Limb (tissue), 2 donors: ENCODE data around the gene RCL1.

Experiments
- DNase-seq, 2 donors: peaks; one replicate each; pipeline ENCODE4 v3.0.0-alpha.2; 2016; ENCODE audit errors: extremely low spot score in 2 of 2

The RCL1 gene

DNA sequence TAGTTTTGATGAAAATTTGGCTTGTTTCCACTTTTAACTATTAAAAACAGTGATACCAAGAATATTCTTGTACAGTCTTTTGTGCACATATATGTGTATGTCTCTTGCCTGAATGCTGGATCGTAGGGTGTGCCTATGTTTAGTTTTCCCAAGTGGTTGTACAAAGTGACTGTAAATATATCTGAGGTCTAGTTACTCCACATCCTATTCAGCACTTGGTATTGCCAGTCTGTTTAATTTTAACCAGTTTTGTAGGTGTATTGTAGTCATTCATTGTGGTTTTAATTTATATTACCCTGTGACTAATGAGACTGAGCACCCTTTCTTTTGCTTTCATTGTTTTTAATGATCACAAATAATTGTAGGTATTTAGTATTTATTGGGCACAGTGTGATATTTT is 17.8 kb downstream of the RCL1 start:
- no peak for DNase-seq

DNA sequence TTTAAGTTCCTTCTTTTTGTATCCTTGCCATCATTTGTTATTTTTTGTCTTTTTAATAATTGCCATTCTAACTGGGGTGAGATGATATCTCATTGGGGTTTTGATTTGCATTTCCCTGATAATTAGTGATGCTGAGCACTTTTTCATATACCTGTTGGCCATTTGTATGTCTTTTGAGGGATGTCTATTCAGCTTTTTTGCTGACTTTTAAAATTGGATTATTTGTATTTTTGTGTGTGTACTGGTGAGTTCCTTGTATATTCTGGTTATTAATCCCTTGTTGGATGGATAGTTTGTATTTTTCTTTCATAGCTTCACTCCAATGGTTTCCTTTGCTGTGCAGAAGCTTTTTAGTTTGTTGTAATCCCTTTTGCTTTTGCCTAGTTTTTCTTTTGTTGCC is 19.1 kb downstream of the RCL1 start:
- no peak for DNase-seq

DNA sequence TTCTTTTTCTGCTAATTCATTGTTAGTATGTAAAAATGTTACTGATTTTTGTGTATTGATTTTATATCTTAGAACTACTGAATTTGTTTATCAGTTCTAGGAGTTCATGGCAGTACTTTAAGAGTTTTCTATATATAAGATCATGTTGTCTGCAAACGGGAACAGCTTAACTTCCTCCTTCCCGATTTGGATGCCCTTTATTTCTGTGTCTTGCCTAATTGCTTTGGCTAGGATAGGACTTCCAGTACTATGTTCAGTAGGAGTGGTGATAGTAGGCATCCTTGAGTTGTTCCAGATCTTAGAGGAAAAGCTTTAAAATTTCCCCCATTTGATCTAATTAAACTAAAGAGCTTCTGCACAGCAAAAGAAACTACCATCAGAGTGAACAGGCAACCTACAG is 20.1 kb downstream of the RCL1 start:
- DNase-seq = no peak

DNA sequence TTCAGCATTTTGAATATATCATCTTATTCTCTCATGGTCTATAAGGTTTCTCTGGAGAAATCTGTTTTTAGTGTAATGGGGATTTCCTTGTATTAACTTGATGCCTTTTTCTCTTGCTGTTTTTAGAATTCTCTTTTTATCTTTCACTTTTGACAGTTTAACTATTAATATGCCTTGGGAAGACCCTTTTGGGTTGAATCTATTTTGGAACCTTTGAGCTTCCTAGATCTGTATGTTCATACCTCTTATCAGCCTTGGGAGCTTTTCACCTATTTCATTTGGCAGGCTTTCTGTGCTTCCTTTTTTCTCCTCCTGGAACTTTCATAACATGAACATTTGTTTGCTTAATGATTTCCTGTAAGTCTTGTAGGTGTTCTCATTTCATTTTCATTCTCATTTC is 22.2 kb downstream of the RCL1 start:
- no peak for DNase-seq

DNA sequence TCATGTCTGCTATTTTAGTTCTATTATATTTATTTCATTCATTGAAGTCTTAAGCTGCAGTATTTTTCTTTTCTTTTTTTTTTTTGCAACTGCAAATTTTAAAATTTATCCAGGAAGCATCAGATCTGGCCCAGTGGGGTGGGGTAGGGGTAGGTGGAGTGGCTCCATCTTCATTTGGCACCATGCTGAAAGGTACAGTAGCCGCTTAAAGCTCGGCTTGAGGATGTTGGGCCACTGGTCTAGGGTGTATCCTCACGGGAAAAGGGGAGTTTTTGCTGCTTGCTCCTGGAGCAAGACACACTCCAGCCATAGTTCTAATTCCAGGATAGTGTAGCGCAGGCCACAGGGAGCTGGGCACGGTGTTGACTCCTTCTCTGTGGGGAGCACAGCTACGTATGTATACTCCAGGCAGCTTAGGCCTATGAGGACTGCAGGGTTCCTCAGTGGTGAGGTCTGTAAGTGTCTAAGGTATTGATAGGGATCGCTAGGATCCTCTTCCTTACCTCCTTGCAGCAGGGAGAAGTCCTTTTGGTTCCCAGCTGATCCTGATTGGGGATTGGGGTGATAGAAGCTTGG is 22.7 kb downstream of the RCL1 start:
- no peak for DNase-seq

DNA sequence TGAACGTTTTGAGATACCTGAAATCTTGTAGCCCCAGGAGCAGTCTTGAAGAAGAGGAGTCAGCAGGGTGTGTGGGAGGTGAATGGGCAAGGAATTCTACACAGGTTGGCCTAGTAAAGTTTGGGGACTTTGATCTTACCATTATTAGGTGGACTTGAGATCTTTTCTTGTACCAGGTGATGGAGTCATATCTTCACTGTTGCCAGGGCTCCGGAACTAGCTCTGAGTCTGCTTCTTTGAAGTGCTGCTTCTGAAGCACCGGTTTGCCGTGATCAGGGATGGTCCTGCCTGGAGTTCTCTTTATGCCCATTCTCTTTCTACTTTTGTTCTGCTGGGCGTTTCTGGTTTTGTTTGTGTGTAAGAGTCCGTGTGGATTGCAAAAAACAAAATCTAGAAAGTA is 27.4 kb downstream of the RCL1 start:
- DNase-seq = no peak

DNA sequence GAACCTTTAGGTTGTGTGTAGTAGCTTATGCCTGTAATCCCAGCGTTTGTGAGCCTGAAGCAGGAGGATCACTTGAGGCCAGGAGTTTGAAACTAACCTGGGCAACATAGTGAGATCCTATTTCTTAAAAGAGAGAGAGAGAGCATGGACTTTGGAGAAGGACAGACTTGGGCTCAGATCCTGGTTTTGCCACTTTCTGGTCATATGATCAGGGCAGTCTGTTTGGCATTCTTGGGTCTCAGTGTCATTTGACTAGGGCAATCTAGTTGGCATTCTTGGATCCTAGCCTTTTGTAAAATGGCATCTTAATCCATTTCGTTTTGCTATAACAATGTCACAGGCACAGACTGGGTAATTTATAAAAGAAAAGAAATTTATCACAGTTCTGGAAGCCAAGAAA is 28.4 kb downstream of the RCL1 start:
- DNase-seq = no peak

DNA sequence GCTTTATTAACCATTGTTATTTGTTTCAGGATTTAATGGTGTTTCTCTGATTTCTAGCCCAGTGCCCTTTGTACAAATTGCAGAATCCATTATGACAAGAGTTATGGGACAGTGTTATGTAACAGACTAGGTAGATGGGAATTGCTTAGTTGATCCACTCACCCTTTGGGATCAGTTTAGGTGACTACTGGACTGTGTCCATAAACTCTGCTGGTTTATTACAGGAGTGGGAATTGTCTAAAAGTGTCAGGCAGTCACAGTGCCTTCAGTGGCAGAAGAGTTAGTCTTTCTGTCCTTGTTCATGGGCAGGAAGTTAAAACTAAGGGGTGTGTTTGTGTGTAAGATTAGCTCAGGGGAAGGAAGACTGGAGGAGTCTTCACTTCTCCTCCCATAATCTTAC is 29.3 kb downstream of the RCL1 start:
- DNase-seq = no peak

DNA sequence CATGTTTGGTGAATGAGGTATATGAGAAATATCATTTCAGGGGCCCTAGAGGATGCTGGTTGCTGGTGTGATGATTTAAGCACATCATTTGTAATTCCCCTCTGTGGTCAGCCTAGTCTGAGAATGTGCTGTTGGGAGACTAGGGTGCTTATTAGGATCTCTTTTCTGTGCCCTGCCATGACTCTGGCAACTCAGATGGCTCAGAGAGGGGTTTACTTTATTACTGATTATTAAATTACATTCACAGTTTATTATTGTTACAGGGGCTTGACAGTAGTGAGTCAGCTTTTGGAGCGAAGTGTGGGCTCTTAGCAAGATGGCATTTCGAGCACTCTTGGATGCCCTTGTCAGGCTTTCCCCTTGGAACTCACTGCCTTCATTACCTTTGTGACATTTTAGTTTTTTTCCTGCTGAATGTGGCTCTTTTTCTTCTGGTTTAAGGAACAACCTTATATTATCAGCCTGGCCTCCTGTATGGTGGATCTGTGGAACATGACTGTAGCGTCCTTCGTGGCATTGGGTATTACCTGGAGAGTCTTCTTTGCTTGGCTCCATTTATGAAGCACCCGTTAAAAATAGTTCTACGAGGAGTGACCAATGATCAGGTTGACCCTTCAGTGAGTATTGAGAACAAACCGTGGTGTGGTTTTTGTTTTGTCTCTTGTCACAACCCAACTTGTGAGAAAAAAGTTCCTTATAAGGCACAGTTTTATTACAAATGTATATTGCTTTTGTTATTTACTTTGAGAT is 33.8 kb downstream of the RCL1 start:
- no peak for DNase-seq

DNA sequence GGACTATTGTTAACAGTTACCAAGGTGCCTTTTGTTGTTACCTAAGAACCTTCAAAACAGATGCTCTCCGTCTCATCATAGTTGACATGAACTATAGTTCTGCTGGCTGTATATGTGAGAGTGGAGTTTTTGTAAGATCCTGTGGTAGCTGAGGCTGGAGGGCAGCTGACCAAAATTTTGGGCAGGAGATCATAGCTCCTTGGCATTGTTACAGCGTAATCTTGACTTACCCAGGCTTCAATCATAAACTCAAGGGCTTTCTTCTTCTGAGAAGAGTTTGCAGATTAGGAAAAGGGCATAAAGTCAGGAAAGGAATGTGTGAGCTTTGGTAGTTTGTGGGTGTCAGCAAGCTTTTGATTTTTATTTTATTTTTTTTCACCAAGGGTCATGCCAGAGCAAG is 34.5 kb downstream of the RCL1 start:
- DNase-seq = no peak

DNA sequence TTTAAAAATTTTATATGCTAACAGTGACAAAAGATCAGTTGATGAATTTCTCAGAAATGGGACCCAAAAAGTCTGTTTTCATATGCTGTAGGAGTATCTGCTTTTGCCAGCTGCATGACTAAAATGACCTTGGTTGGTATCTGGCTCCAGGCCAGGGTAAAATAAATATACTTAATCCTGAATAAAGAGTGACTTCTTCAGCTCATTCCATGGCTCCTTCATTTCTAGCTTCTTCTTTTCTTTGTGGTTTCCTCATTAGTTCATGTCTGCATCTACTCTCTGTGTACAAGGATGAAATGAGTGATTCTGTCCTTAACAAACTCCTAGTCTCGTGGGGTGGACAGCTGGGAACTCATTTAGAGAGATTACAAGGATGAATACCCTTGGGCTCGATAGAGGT is 36.0 kb downstream of the RCL1 start:
- no peak for DNase-seq

DNA sequence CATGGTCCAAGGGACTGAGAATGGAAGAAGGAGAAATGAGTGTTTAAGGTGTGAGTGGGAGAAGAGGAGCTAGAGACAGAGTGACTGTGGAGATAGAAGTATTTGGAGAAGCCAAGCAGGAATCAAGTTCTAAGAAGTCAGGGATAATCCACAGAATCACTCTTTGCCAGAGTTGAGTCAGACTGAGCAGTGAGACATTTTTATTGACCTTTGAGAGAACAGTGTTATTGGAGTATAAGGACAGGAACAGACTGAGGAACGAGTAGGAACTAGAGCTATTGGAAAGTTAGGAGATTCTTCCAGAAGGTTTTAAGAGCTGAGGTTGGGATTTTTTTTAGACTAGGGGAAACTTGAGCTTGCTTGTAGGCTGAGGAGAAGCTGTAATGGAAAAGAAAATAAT is 37.2 kb downstream of the RCL1 start:
- DNase-seq = no peak

DNA sequence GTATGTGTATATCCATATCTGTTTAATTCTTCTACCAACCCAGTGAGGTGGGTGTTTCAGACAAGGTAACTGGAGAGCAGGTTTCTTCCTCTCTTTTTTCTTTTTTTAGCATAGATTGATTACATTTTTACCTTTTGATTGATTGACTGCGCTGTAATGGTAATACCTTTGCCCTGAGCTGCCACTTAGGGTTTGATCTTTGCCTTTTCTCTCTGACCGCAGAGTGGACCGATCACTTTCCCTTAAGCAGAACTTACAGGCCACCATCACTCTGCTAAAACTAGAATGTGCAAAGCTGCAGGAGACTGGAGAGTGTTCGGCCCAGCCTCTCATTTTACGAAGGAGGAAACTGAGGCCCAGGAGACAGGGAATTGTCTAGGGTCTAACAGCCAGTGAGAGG is 38.0 kb downstream of the RCL1 start:
- no peak for DNase-seq

DNA sequence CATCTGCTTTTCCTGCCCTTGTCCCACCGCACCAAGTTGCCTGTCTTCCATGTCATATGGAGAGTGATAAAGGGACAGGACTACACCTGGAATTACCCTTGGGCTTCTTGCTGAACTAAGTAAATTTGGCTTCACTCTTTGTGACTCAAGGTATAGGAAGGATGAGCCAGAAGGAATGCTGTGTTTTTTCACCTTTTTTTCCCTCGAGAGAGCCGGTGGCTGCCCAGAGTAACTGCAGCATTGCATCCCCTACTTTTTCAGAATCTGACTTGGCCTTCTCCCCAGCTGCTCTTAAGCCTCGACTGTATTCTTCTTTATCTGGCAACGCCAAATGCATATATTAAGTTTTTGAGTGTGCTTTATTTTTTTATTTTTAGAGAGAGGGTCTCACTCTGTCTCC is 38.4 kb downstream of the RCL1 start:
- no peak for DNase-seq

DNA sequence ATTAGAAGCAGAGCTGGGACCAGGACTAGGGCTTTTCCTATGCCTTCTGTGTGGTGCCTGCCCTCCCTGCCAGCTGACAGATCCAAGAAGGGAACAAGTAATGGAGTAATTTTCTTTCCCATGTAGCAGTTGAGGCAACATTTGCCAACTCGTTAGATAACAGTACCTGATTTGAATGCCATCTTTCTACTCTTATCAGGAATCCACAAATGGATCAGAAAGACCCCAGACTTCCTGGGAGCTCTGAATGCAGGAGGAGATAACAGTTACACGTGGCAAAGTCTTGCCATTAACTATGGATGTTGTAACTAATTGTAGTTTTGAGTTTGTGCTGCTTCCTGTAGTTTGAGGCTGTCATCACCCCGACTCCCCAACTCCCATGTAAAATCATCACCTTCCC is 39.2 kb downstream of the RCL1 start:
- no peak for DNase-seq

DNA sequence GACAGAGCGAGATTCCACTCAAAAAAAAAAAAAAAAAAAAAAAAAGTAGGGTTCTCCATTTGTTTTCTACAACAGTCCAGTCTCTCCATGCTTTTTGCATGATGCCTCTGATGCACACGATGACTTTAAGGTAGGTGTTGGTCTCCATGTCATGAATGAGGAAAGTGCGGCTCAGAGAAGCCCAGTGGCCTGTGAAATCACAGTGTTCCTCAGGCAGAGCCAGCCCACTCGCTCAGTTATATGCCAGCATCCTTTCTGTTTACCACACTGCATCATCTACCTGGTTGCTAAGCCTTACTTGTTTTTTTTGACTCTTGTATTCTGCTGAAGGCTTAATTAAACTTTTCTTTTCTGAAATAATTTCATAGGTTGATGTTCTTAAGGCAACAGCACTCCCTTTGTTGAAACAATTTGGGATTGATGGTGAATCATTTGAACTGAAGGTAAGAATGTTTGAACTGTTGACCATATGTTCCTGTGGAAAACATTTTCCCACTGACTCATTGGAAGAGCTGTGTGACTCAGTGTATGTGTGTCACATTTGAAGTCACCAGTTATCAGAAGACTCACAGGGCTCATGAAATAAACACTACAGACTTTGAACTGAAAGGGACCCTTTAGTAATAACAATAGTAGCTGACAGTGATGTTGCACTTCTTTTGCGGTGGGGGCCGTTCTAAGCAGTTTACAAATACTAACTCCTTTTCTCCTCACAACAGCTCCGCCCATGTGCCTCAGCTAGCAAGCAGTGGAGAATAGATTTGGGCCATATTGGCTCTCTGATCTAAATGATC is 40.2 kb downstream of the RCL1 start:
- no peak for DNase-seq

DNA sequence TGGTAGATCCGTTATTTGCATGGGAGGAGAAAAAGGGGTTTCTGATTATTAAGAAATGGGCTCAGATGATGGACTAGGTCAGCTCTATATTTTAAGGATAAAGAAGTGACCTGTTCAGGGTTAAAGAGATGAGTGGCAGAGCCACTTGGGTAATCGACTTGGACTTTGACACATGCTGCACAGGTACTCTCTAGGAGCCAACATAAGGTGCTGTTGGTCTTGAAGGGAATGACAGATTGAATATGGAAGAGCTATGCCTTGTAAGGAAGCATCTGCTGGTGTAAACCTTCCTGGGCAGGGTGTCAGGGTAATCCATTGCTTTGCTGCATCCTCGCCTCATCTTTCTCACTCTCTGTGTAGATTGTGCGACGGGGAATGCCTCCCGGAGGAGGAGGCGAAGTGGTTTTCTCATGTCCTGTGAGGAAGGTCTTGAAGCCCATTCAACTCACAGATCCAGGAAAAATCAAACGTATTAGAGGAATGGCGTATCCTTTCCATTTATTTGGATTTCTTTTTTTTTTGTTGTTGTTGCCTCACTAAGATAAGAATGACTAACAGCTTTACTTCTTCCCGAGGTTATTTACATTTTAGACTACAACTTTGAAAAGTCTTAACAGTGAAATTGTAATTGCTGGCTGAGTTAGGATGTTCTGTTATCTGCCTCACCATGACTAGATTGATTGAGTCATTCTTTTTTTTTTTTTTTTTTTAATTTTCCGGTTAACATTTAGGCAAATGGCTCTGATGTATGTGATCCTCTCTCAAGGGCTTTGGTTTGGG is 41.2 kb downstream of the RCL1 start:
- no peak for DNase-seq

DNA sequence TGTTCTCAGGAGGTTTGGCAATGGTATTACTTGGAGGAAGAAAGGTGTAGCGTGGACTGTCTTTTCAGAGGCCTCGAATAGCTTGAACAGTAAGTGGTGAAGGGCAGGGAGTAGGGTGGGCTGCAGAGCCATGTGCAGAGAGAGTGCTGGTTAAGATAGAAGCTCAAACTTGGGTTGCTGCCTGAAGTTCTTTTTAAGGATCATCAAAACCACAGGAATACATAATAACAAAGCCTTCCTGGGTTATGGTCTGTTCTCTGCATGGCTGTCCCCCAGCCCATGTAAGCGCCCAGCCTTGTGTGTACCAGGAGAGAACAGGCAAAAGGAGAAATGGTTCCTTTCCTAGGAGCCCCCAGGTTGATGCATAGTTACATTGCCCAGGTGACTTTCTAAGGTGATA is 43.9 kb downstream of the RCL1 start:
- DNase-seq = no peak

DNA sequence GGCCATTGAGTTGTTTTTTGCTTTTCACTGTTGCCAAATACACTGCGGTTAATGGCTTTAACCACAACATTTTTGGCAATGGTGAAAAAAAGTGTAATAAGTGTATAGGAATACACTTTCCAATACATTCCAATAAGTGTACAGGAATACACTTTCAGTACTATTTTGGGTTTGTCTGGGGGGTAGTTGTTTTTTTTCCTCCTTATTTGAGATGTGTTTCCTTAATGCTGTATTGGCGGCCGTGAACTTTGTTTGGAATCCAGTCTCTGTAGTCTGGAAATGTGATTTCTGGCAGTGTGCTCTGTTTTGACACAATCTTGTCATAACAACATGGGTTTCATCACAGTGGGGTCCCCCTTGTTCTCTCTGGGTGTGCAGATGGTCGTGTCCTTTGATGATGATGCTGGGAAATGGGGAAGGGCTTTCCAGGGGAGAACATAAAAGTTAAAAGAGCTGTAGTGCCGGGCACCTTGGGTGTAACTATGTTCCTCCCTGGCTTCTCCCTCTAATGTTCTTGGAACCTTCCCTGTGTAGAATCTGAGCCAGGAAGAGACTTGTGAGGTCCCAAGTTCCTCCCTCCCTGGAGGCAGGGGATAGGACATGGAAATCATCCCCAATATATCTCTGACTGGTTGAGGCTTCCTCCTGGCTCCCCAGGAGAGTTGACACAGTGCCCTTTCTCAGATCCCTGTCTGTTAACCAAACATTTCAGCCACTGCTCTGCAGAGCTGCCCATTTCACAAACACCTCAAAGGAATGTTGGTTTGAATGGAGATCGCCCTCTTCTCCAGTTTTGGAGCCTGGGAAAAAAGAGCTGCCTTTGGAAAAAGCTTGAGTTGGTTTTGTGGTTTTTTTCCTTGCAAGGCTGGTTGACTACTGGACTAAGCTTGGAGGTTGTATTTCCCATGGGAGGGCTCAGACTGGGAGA is 44.8 kb downstream of the RCL1 start:
- DNase-seq = no peak

DNA sequence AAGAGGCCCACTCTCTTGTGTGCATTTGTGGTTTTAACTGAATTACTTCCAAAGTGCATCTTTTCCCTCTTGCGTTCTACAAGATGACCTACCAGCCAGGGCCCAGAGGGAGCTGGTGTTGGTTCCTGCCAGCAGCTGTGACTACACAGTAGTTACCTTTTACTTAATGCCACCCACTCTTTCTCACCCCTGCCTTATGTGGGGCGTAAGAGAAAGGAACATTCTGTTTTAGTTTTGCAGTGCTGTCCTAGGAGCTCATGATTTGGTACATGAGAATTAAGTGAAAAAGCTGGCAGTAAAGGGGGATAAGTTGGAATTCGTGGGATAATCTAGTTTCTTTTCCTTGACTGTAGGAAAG is 45.4 kb downstream of the RCL1 start:
- DNase-seq = no peak

DNA sequence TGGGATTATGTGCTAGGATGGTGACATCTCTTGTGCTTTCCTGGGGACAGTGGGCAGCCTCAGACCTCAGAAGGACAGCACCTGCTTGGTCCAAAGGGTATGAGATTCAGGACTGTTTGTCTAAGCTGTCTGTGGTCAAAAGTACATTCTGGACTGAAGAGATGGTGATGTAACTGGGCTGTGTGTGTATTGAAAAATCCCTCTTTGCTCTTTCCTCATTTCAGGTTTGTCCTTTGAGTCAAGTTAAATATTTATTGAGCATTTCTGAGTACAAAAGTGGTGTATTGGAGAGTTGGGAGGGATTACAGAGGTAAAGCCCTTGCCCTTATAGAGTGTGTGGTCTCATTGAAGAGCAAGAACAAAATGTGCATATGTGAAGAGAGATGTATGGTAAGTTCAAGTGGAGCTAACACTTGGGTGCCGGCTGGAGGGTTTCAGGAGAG is 46.7 kb downstream of the RCL1 start:
- no peak for DNase-seq
